Activated CD4-positive, CD25-positive, alpha-beta regulatory T cell treated with anti-CD3 and anti-CD28 coated beads, Interleukin-2, amount 50 U/mL, for 24 hours (primary cell): ENCODE data around the gene OR10D3.
"Not testable (repeated sequence)": the region's sequence is repeated elsewhere in the genome, so short reads cannot be mapped to it uniquely, and the experiment has no call there.

Experiments used
- ATAC-seq, 2 donors: fragments of 150-1000 bp; cut with Tn5 transposase; one replicate each; pipeline ENCODE4 v1.10.0; 2021; ENCODE audit warnings: mild to moderate bottlenecking in 1 of 2, moderate library complexity in 1 of 2

OR10D3 gene

DNA sequence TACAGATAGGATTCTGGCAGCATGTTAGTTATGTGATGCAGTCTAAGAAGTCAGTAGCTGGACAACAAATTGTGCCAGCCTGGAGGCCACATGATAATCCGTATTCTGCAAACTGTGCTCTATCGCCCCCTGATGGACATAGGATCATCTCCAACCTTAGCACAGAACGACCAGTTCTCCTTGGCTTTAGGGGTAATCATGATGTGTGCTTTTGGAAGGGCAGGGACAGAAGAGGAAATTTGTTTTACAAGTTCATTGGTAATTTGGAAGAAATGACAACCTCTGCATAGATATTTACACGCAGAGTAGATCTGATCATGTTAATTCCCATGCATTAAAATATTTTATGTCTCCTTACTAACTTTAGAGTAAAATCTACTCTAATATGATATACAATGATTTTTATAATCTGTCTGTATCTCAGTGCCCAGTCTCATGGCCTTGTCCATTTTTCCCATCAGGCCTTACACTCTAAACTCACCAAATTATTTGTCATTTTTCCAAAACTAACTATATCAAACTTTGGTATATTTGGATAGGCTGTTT lies 12.1 kb downstream of the OR10D3 start:
- ATAC-seq: peak; percentile 41 to 48

DNA sequence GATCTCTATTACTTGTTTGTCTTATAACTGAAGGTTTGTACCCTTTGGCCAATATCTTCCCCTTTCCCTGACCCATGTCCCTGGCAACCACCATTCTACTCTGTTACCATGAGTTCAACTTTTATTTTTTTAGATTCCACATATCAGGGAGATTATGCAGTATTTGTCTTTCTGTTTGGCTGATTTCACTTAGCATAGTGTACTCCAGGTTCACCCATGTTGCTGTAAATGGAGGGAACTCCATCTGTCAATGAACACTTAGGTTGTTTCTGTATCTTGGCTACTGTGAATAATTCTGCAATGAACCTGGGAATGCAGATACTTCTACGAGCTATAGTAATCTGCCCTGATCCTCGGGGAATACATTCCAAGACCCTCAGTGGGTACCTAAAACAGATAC lies 14.9 kb downstream of the OR10D3 start:
- ATAC-seq: no peak

DNA sequence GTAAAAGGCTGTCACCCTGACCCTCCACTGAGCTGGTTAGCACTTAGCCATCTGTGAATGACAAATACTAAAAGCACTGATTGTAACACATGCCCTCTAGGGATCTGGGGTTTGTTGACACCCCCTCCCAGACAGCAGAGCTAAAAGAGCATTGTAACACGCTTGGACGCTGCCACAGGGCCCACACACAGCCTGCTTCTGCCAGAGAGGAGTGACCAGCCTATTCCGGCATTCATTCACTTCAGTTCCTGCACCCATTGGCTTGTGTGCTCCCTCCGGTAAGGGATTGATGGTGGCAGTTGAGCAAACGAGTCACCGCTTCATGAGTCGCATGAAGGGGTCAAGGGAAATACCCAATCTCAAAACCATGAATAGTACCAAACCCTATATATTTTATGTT lies 15.8 kb downstream of the OR10D3 start:
- no peak for ATAC-seq

DNA sequence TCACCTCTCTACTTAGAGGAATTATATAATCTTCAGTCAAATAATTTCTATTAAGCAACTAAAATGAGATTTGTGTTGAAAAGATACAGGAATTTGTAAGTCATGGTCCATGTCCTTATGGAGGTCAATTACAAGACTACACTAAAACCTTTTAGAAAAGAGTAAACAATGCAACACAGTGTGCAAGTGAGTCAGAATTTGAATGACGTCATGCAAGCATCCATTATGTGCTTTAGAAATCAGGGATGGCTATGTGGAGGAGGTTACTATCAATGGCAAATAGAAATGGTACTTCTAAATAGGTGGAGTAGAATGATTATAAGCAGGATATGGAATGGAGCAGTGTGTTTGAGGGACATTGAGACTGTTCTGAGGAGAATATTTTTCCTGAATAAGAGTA lies 16.6 kb downstream of the OR10D3 start:
- no peak for ATAC-seq

DNA sequence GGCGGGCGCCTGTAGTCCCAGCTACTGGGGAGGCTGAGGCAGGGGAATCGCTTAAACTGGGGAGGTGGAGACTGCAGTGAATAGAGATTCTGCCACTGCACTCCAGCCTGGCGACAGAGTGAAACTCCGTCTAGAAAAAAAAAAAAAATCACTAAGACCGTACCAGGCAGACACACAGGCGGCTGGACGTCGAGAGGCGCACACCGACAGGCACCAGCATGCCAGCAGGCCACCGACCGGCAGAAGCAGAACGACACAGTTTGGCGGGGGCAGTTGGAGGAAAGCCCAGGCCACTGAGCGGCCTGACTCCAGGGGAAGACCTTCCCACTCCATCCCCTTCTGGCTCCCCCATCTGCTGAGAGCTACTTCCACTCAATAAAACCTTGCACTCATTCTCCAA lies 17.5 kb downstream of the OR10D3 start:
- no peak for ATAC-seq

DNA sequence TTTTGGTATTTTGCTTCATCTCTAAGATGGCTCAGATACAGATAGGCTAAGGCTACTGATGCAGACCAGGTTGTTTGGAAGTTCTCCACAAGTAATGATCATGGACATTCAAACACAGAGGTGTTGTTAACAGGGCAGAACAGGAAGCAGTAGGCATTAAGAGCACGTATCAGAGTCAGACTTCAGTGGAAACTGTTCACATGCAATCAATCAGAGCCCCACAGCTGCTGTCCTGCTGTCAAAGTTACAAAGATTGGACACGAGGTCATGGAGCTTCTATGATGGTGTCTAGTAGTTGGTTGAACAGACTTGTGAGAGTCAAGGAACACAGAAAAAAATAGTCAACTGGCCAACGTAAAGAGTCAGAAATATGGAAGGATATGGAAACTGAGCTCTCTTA lies 19.8 kb downstream of the OR10D3 start:
- ATAC-seq: no peak

DNA sequence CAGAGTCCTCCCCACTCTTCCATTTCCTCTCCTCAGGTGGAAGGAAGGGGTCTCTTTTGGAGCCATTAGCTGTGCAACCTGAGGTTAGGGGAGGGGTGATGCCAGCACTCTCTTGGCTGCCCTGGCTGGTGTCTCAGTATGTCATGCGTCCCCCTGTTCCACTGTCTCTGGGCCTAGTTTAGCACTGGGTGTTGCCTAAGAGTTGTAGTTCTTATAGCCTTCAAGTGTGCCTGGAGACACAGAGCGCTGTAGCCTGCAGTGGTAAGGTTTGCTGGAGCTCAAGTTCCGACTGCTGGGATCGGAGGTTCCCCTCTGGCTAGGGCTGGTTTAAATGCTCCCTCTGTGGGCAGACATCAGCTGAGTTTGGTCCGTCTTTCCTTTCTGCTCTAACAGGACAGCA lies 20.9 kb downstream of the OR10D3 start:
- ATAC-seq: no peak

DNA sequence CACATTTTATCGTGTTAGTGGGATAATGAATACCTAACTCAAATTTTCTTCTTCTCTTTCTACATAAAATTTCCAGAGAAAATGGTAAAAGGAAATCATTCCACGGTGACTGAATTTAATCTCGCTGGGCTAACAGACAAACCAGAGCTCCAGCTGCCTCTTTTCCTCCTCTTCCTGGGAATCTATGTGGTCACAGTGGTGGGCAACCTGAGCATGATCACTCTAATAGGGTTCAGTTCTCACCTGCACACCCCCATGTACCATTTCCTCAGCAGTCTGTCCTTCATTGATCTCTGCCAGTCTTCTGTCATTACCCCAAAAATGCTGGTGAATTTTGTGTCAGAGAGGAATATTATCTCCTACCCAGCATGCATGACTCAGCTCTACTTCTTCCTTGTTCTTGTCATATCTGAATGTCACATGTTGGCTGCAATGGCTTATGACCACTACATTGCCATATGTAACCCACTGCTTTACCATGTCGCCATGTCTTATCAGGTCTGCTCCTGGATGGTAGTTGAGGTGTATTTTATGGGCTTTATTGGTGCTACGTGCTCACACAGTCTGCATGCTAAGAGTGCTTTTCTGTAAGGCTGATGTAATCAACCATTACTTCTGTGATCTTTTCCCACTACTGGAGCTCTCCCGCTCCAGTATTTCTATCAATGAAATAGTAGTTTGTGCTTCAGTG lies 24.1 kb downstream of the OR10D3 start:
- ATAC-seq: no peak

DNA sequence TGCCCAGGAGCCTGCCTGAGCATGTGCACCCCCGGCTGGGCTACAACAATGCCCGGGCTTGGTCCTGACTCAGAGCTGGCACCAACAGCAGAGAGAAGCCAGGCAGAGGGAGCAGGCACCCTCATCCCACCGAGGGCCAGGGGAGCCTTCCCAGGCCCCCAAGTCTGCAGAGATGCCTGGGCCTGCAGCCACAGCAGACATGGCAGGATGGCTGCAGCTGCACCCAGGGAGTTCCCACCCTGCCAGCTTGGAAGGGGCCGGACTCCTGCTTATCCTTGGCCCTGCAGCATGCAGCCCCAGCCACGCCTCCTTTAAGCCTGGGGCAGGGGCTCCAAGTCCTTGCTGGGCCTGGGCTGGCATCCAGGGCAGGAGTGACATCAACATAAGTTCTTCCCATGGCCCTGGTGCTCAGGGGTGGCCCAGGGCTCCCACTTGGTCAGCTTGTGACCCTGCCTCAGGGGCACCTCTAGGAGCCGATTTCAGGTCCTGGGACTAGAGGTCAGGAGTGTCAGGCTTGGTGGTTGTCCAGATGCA lies 26.7 kb downstream of the OR10D3 start:
- ATAC-seq: no peak

DNA sequence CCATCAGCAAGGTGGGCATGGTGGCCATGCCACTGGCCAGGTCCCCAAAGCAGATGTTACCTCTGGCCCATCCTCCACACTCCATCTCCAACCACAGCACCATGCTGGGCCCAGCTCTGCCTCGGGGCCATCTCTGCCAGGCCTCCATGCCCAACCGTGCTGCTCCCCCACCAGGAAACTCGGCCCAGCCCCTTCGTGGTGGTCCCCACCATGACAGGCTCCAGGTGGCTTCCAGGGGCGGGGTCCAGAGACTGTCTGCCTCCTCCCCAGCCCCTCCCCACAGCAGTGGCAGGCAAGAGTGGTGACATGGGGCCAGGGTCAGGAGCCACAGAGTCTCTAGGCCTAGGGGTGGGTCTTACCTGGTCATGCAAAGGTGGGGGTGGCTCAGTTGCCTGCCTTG lies 27.3 kb downstream of the OR10D3 start:
- ATAC-seq: no peak

DNA sequence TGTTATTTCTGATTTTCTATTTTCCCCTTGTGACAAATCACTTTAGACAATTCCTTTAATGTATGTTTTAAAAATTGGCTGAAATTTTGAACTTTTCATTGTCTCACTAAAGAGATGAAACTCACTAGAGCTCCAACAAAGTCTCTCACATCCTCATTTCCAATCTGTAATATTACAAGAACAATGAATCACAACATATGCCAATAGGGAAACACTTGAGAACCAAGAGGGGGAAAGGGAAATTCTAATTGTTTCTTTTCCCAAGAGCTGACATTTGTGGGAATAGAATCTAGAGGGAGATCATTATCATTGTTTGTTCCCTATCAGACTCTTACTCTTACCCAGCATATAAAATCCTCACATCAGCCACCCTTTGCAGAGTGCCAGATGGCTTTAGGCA lies 28.2 kb downstream of the OR10D3 start:
- no peak for ATAC-seq

DNA sequence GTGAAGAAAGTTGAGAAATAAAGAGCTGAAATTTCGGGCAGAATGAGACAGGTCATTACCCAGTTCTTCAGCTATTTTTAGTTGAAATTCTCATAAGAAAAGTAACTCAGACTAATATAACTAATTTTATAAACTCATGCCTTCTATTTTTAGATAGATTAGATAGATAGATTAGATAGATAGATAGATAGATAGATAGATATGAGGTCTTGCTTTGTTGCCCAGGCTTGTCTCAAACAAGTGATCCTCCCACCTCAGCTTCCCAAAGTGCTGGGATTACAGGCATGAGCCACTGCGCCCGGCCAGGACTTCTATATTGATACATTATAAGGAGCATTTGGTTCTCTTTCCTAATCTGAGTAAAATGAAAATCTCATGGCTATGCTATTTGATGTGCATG lies 30.9 kb downstream of the OR10D3 start:
- ATAC-seq: no peak

DNA sequence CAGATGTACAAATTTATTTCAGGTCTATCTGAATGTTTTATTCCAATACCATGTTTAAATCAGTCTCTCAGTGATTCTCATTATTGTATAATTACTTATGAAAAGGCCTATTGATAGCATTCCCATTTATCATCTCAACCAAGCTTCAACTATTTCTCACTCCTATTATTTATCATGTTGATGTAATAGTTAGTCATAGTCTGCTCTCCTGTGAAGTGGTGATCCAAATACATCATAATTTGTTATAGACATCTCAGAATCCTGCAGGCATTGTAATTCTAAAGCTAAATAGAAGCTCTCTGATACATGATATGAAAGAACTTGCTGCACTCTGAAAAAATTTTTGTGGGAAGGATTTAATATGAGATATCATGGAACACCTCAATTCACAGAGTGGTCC lies 36.0 kb downstream of the OR10D3 start:
- no peak for ATAC-seq

DNA sequence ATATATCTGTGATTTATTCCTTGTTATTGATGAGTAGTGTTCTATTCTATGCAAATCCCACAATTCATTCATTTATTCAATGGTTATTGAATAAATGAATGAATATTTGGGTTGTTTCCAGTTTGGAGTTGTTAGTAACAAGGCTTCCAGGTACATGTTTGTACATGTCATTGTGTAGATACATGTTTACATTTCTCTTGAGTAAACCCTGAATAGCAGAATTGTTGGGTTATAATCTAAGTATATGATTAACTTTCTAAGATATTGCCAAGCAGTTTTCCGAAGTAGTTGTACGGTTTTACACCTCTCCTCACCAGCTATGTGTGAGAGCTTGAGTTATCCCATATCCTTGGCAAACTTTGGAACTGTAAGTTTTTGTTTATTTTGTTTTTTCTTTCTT lies 39.3 kb downstream of the OR10D3 start:
- ATAC-seq: no peak

DNA sequence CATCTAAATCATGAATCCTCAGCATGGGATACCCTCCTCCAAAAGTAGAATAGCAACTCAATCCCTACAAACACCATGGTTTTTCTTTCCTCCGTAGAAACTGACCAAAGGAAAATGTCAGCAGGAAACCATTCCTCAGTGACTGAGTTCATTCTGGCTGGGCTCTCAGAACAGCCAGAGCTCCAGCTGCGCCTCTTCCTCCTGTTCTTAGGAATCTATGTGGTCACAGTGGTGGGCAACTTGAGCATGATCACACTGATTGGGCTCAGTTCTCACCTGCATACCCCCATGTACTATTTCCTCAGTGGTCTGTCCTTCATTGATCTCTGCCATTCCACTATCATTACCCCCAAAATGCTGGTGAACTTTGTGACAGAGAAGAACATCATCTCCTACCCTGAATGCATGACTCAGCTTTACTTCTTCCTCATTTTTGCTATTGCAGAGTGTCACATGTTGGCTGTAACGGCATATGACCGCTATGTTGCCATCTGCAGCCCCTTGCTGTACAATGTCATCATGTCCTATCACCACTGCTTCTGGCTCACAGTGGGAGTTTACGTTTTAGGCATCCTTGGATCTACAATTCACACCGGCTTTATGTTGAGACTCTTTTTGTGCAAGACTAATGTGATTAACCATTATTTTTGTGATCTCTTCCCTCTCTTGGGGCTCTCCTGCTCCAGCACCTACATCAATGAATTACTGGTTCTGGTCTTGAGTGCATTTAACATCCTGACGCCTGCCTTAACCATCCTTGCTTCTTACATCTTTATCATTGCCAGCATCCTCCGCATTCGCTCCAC lies 41.7 kb downstream of the OR10D3 start:
- not testable (repeated sequence) for ATAC-seq

DNA sequence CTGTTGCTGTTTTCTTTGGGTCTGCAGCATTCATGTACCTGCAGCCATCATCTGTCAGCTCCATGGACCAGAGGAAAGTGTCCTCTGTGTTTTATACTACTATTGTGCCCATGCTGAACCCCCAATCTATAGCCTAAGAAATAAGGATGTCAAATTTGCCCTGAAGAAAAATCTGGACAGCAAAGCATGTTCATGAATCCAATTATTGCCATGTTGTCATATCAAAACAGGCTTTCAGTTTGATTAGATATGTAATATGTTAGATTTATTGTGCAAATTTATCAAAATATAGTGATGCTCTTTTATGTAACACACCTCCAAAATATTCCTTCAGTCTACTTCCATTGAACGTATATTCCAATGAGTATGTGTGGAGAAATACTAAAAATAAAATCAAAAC lies 42.3 kb downstream of the OR10D3 start:
- ATAC-seq: no peak

DNA sequence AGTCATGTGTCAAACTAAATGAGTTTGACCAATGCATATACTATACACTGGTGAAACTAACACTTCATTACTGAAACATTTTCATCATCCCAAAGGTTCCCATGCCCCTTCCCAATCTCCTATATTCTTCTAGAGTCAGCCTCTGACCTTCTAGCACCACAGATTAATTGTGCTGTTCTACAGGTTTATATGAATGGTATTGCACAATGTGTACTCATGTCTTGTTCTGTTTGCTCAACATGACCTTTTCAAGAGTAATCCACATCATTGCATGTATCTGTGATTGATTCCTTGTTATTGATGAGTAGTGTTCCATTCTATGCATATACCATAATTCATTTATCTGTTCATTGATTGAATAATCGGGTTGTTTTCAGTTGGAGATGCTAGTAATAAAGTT lies 50.2 kb downstream of the OR10D3 start:
- ATAC-seq: no peak
